Endodermal cell (in vitro differentiated cells): ENCODE data around the gene METTL2A. TPM values are rescaled to one million over a fixed set of nuclear protein-coding genes. Genes with fewer than 3 reads are reported as not detected.
"Not testable (repeated sequence)": the region's sequence is repeated elsewhere in the genome, so short reads cannot be mapped to it uniquely, and the experiment has no call there.

Experiments used
- DNase-seq: peaks from one replicate; pipeline ENCODE4 v3.0.0-alpha.2; 2017
- H3K27ac ChIP-seq: 2 replicates; pipeline ENCODE4 v1.5.1; 2013; ENCODE audit warnings: mild to moderate bottlenecking, low read depth, low read length, moderate library complexity
- H3K27me3 ChIP-seq: 2 replicates; pipeline ENCODE4 v1.6.1; 2013; ENCODE audit warnings: mild to moderate bottlenecking, low read length, moderate library complexity; ENCODE audit not compliant: insufficient read depth, control insufficient read depth, poor library complexity, severe bottlenecking
- H3K36me3 ChIP-seq: 2 replicates; pipeline ENCODE4 v1.7.0; 2013; ENCODE audit warnings: mild to moderate bottlenecking, low read length, moderate library complexity; ENCODE audit not compliant: control insufficient read depth, insufficient read depth
- H3K4me1 ChIP-seq: one replicate; pipeline ENCODE4 v1.7.0; 2013; ENCODE audit warnings: low read length; ENCODE audit not compliant: control insufficient read depth, insufficient read depth
- H3K4me3 ChIP-seq: 2 replicates; pipeline ENCODE4 v1.5.1; 2013; ENCODE audit warnings: mild to moderate bottlenecking, low read length, moderate library complexity
- H3K9ac ChIP-seq: 2 replicates; pipeline ENCODE4 v1.6.1; 2013; ENCODE audit warnings: mild to moderate bottlenecking, low read length, moderate library complexity; ENCODE audit not compliant: poor library complexity, severe bottlenecking; ENCODE audit errors: extremely low read depth
- H3K9me3 ChIP-seq: 2 replicates; pipeline ENCODE4 v1.6.1; 2013; ENCODE audit warnings: mild to moderate bottlenecking, low read length, moderate library complexity; ENCODE audit not compliant: control insufficient read depth
- H3K27ac Mint-ChIP-seq: 2 replicates; pipeline ENCODE4 v1.8.0; 2020; ENCODE audit warnings: mixed read lengths
- H3K27me3 Mint-ChIP-seq: 2 replicates; pipeline ENCODE4 v1.8.0; 2021; ENCODE audit warnings: mild to moderate bottlenecking, mixed read lengths; ENCODE audit not compliant: insufficient read depth
- H3K36me3 Mint-ChIP-seq: 2 replicates; pipeline ENCODE4 v1.8.0; 2020; ENCODE audit warnings: low read depth, mixed read lengths
- H3K4me1 Mint-ChIP-seq: 2 replicates; pipeline ENCODE4 v1.8.0; 2020; ENCODE audit warnings: mixed read lengths
- H3K4me3 Mint-ChIP-seq: 2 replicates; pipeline ENCODE4 v1.8.0; 2020; ENCODE audit warnings: mild to moderate bottlenecking, moderate library complexity, mixed read lengths
- H3K9me3 Mint-ChIP-seq: 2 replicates; pipeline ENCODE4 v1.8.0; 2020; ENCODE audit warnings: mild to moderate bottlenecking, mixed read lengths
- CTCF ChIP-seq: fragments of 200-600 bp; sonication (generic); conservative IDR thresholded peaks from 2 replicates; pipeline ENCODE4 v1.5.0; 2021; ENCODE audit warnings: antibody characterized with exemption, mild to moderate bottlenecking
- WGBS, 2 experiments: methylation state at CpG; one replicate each; pipeline versions ENCODE4 v1.1.5 to v1.1.7; 2013; ENCODE audit warnings: missing lambda C conversion rate in 2 of 2, mixed read lengths in 1 of 2; ENCODE audit not compliant: insufficient coverage in 1 of 2, insufficient read length in 1 of 2; 5-methylcytosine and 5-hydroxymethylcytosine counted together
- total RNA-seq, 2 donors: library from RNA; stranded (reverse); fragmentation: NEBNext Ultra II Directional in 1 of 2; extraction: Animal tissue kit (Norgen Biotek cat#: 25700) in 1 of 2; gene quantifications; 2 replicates in 1 of 2; 3 replicates in 1 of 2; pipeline ENCODE4 v1.2.1, GENCODE V29; 2021

METTL2A gene
- total RNA-seq, 2 donors from 2014 or later: 30.1 to 38.5 TPM

GRCh38 chr17:62456016-62456415 lies 32.3 kb downstream of the METTL2A start:
- Histone ChIP-seq H3K9ac (no peak overlapping the region), H3K4me1 (no peaks in the 10 kb centered on the region), H3K36me3 (no peaks in the 10 kb centered on the region), H3K9me3 (no peaks in the 10 kb centered on the region), H3K4me3 (no peak overlapping the region), H3K27me3 (no peaks in the 10 kb centered on the region), H3K27ac (no peak overlapping the region)
- DNase-seq: no peak
- no peak overlapping the region for H3K27ac Mint-ChIP-seq
- 91 to 100% methylated on average over 3 to 7 of the region's 7 CpGs for WGBS, 2 experiments
- no peaks in the 10 kb centered on the region for H3K4me1 Mint-ChIP-seq
- H3K4me3 Mint-ChIP-seq: no peak overlapping the region
- no peak for TF ChIP-seq CTCF
- H3K27me3 Mint-ChIP-seq: no peaks in the 10 kb centered on the region
- no peaks in the 10 kb centered on the region for H3K9me3 Mint-ChIP-seq
- peaks cover 4% of the 10 kb centered on the region for H3K36me3 Mint-ChIP-seq

GRCh38 chr17:62458483-62458882 lies 34.8 kb downstream of the METTL2A start:
- H3K4me1 ChIP-seq, H3K27me3 ChIP-seq, H3K9me3 Mint-ChIP-seq, H3K4me3 Mint-ChIP-seq, H3K4me1 Mint-ChIP-seq, H3K27ac Mint-ChIP-seq, H3K36me3 Mint-ChIP-seq, H3K36me3 ChIP-seq, H3K9ac ChIP-seq, H3K27me3 Mint-ChIP-seq, H3K9me3 ChIP-seq, H3K4me3 ChIP-seq, DNase-seq, H3K27ac ChIP-seq: not testable (repeated sequence)
- 91 to 96% methylated on average over 6 to 10 of the region's 10 CpGs for WGBS, 2 experiments

GRCh38 chr17:62464422-62464821 lies 40.7 kb downstream of the METTL2A start:
- not testable (repeated sequence) for H3K27ac Mint-ChIP-seq, H3K4me1 ChIP-seq, H3K27me3 ChIP-seq, H3K9ac ChIP-seq, H3K27ac ChIP-seq, H3K9me3 Mint-ChIP-seq, H3K36me3 Mint-ChIP-seq, H3K4me1 Mint-ChIP-seq, H3K9me3 ChIP-seq, H3K4me3 ChIP-seq, H3K36me3 ChIP-seq, DNase-seq, H3K27me3 Mint-ChIP-seq, H3K4me3 Mint-ChIP-seq
- WGBS, 2 experiments: 100% methylated on average over 2 of the region's 3 CpGs; no CpG with 5 or more reads in 1 of the 2 experiments

GRCh38 chr17:62465271-62465670 lies 41.6 kb downstream of the METTL2A start:
- H3K27ac Mint-ChIP-seq, H3K9ac ChIP-seq, H3K4me1 Mint-ChIP-seq, H3K27me3 Mint-ChIP-seq, H3K9me3 Mint-ChIP-seq, H3K36me3 ChIP-seq, H3K36me3 Mint-ChIP-seq, DNase-seq, H3K27me3 ChIP-seq, H3K4me3 ChIP-seq, H3K27ac ChIP-seq, H3K4me1 ChIP-seq, H3K9me3 ChIP-seq, H3K4me3 Mint-ChIP-seq: not testable (repeated sequence)
- WGBS, 2 experiments: 89 to 96% methylated on average over 5 to 7 of the region's 7 CpGs

GRCh38 chr17:62470666-62471379 lies 47.1 kb downstream of the METTL2A start:
- H3K36me3 Mint-ChIP-seq: not testable (repeated sequence)
- DNase-seq: peak; percentile 71

GRCh38 chr17:62471380-62471880 lies 47.7 kb downstream of the METTL2A start:
- H3K4me3 Mint-ChIP-seq, H3K4me1 ChIP-seq, H3K9me3 ChIP-seq, H3K36me3 ChIP-seq, H3K9me3 Mint-ChIP-seq, H3K36me3 Mint-ChIP-seq, H3K27ac ChIP-seq, H3K27ac Mint-ChIP-seq, H3K9ac ChIP-seq, DNase-seq, H3K4me1 Mint-ChIP-seq, H3K4me3 ChIP-seq, H3K27me3 Mint-ChIP-seq, H3K27me3 ChIP-seq: not testable (repeated sequence)
- 60 to 94% methylated on average over 1 to 9 of the region's 9 CpGs for WGBS, 2 experiments

More at GRCh38 chr17:62470666-62471379, 47.1 kb downstream of the METTL2A start:
- not testable (repeated sequence) for H3K4me1 Mint-ChIP-seq, H3K27me3 Mint-ChIP-seq, H3K36me3 ChIP-seq, H3K27ac ChIP-seq, H3K27me3 ChIP-seq, H3K9me3 ChIP-seq, H3K27ac Mint-ChIP-seq, H3K9ac ChIP-seq, H3K4me3 Mint-ChIP-seq, H3K9me3 Mint-ChIP-seq, H3K4me1 ChIP-seq, H3K4me3 ChIP-seq
- 65 to 83% methylated on average over 2 to 5 of the region's 8 CpGs for WGBS, 2 experiments
